Esophagus squamous epithelium (tissue), 4 donors: ENCODE data around the gene ZNF407.

Experiments
- CTCF ChIP-seq, 6 experiments: fragments of 450-650 bp in 4 of 6; fragments of 200-600 bp in 2 of 6; sonication (generic) in 2 of 6; IDR thresholded peaks; one replicate each; pipeline ENCODE4 v1.5.1; 2016 to 2019; ENCODE audit warnings: antibody characterized with exemption in 6 of 6, mild to moderate bottlenecking in 4 of 6, moderate library complexity in 4 of 6
- POLR2A ChIP-seq, 4 donors: fragments of 450-650 bp; IDR thresholded peaks; one replicate each; pipeline ENCODE4 v1.6.1; 2017; ENCODE audit warnings: antibody characterized with exemption in 4 of 4, mild to moderate bottlenecking in 4 of 4, moderate library complexity in 3 of 4

- no peak for TF ChIP-seq CTCF (IDR thresholded peaks at IDR 0.05)
- TF ChIP-seq POLR2A (IDR thresholded peaks at IDR 0.05) = no peak
Measured at GRCh38 chr18:74806073-74806472, 208.4 kb downstream of the ZNF407 start.
